Measurements from ENCODE around the gene SPTSSB.

Gene SPTSSB

DNA sequence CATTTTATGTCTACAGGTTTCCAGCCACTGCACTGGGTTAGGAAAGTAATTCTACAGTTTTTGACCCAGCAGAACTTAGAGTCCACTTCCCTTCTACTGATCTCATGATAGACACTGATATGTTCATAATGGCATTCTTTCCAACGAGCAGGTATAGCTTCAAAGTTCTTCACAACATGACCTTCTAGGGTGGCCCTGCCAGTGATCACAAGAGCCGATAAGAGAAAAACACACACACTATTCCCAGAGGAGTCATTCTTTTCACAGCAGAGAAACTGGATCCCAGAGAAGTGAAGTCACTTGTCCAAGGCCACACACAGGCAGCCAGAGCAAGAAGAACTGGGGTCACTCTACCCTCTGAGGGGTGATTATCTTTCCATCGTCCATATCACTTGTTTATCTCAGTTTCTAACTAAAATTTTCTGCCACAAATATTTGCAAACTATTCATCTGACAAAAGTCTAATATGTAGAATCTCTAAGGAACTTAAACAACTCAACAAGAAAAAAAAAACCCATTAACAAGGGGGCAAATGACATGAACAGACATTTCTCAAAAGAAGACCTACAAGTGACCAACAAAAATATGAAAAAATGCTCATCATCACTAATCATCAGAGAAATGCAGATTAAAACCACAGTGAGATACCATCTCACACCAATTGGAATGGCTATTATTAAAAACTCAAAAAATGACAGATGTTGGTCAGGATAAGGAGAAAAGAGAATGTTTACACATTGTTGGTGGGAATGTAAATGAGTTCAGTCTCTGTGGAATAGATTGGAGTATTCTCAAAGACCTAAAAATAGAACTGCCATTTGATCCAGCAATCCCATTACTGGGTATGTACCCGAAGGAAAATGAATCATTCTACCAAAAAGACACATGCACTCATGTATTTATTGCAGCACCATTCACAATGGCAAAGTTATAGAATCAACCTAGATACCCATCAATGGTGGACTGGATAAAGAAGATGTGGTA, 31.5 kb downstream of the SPTSSB start:
- TF ChIP-seq ZNF274 (IDR thresholded peaks at IDR 0.05; ENCODE audit: low read depth, low read length): no peak
- no peak overlapping the region for H3K4me3 ChIP-seq (ENCODE audit: low read length)

DNA sequence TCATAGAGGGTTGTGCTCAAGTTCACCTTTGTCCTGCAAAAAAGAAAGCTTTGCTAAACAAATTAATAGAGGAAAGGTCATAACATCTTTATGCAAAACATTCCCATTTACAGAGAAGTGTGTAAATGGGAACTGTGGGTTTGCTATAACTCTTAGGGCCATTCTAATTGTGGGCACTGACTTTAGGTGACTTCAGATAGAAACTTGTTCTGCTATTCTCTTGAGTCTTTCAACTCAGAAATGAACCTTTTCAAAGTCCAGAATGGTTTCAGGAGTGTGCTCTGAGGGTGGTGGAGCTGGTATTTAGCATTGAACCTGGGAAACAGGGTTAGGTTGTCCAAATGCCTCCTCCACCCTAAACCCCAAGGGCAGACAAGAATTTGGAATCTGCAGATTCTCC, 34.0 kb downstream of the SPTSSB start:
- no peak overlapping the region for H3K4me3 ChIP-seq (ENCODE audit: low read length)

DNA sequence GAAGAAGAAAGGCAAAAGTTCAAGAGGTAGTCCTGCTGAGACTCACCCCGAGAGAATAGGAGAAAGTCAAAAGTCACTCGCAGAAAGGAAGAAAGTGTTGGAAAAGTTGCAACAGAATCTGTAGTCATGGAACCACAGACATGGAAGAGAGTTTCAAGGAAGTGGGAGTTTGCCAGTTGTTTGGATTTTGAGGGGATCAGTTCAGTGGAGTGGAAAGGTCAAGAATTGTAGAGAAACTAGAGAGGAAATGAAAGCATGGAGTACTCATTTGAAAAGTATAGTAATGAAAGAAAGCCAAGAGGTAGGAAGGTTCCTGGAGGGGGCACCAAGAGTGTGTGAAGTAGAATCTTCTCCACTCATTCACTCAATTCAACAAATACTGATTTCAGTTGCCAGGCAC, 34.7 kb downstream of the SPTSSB start:
- no peak overlapping the region for H3K4me3 ChIP-seq (ENCODE audit: low read length)
- no peak for TF ChIP-seq ZNF274 (IDR thresholded peaks at IDR 0.05; ENCODE audit: low read depth, low read length)

More for the DNA sequence above, 34.0 kb downstream of the SPTSSB start:
- TF ChIP-seq ZNF274 (IDR thresholded peaks at IDR 0.05; ENCODE audit: low read depth, low read length): no peak

DNA sequence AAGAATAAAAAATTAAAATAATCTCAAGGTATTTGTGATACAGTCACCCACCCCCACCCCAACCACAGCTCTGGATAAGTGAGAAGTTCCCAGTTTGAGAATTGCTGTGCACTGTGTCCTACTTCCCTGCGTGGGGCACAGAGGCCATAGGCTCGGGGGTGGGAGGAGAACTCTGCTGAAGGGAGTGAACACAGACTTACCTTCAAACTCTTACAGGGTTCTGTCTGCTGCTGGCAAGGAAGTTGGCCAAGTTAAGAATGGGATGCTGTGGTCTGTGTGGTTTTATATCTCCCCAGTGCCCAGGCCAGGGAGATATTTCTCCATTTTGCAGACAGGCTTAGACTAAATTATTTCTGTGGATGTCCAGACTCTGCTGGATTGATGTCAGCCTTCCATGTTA, 37.6 kb downstream of the SPTSSB start:
- no peak for TF ChIP-seq ZNF274 (IDR thresholded peaks at IDR 0.05; ENCODE audit: low read depth, low read length)
- no peak overlapping the region for H3K4me3 ChIP-seq (ENCODE audit: low read length)

DNA sequence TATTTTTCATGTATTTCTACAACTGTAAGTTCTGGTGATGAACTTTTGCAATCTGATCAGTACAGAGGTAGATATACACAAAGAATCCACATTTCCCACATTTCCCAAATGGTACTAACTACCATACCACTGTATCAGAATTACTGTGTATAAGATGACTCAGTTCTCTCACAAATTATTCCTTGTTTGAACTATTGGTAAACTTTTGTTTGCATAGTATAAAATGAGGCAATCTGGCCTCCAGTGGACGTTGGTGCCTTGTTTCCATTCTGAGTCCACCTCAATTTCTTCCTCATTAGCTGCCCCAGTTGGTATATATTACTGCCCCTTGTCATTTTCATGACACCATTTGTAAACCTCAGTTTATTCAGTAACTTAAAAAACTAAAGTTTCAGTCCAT, 38.5 kb downstream of the SPTSSB start:
- H3K4me3 ChIP-seq (ENCODE audit: low read length): no peak overlapping the region
- no peak for TF ChIP-seq ZNF274 (IDR thresholded peaks at IDR 0.05; ENCODE audit: low read depth, low read length)

DNA sequence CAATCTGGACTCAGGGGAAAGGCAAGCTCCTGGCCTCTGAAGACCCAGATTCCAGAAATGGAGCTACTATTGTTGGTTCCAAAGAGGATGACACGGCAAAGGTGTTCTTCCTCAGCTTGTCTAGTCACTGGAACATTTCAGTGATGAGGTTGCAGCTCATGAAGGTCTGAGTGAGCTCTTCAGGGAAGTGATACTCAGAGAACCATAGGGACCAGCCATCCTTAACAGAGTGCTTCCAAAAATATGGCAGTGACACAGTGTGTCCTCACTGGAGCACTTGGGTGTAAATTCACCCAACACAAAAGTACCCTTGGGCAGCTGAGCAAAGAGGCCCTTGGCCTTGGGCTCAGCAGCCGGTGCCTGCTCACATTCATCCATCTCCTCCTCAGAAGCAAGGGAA, 46.3 kb downstream of the SPTSSB start:
- no peak overlapping the region for H3K4me3 ChIP-seq (ENCODE audit: low read length)
- no peak for TF ChIP-seq ZNF274 (IDR thresholded peaks at IDR 0.05; ENCODE audit: low read depth, low read length)

DNA sequence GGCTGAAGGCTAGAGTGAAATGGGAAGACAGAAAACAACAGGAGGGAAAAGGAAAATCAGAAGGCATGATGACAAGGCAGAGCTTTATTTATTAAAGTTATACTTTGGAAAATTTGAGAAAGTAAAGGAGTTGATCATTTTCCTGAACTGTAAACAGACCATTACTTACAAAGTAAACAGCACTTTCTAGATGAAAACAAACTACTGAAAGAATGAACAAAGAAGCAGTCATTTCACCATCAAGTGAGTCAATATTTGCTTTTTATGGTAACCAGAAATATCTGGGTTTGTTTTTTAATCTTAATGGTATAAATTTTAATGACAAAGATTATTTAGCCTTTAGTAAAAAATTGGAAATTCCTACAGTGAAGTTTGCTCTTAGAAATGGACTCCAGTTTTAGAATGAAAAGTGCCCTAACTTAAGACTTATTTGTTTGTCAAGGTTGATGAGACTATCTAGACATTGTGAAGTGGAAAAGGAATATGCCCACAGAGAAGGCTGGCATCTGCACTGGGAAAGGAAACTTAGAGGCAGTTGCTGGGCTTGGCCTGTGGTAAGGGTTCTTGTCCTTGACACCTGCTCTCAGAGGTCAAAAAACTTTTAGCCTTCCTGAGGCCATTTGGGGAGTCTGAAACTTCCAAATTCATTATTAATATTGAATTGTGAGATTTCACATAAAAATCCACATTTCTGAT, 47.2 kb downstream of the SPTSSB start:
- no peak for TF ChIP-seq ZNF274 (IDR thresholded peaks at IDR 0.05; ENCODE audit: low read depth, low read length)
- no peak overlapping the region for H3K4me3 ChIP-seq (ENCODE audit: low read length)

DNA sequence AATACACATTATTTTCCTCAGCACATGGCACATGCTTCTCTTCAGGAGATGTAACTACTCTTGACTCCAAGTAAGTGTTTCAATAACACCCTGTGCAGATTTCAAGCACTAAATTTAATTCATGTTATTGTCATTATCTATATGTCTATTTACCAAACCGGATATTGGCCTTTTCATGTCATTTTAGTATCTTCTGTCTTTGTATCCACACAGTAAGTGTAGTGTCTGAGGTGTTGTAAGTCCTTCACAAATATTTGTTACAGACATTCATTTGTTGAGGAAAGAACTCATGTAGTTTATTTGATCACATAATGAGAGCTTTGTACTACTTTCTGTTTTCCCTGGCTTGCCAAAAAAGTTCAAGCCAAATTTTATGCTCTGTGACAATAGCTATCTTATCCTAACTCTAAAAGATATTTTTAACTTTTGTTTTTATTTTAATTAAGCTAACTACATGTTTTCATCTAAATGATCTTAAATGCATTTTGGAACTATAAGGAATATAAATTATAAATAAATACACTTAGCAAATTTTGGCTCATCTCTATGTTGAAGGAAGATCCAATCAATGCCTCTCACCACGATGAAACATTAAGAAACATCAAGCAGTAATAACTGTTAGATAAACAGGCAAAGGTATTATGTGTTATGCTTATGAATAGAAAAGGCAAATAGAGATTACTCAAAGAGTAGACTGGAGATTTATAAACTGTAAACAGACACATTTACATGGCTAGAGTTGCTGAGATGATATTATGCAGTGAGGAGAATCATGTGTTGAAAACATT, 48.3 kb downstream of the SPTSSB start:
- no peak overlapping the region for H3K4me3 ChIP-seq (ENCODE audit: low read length)
- no peak for TF ChIP-seq ZNF274 (IDR thresholded peaks at IDR 0.05; ENCODE audit: low read depth, low read length)

DNA sequence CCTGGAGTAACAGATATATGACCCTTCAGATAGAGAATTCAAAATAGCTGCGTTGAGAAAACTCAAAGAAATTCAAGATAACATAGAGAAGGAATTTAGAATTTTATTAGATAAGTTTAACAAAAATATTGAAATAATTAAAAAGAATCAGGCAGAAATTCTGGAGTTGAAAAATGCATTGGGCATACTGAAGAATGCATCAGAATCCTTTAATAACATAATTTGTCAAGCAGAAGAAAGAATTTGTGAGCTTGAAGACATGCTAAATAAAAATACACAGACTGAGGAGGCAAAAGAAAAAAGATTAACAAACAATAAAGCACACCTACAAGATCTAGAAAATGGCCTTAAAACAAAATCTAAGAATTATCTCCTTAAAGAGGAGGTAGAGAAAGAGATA, 50.5 kb downstream of the SPTSSB start:
- no peak for TF ChIP-seq ZNF274 (IDR thresholded peaks at IDR 0.05; ENCODE audit: low read depth, low read length)
- H3K4me3 ChIP-seq (ENCODE audit: low read length): no peak overlapping the region

DNA sequence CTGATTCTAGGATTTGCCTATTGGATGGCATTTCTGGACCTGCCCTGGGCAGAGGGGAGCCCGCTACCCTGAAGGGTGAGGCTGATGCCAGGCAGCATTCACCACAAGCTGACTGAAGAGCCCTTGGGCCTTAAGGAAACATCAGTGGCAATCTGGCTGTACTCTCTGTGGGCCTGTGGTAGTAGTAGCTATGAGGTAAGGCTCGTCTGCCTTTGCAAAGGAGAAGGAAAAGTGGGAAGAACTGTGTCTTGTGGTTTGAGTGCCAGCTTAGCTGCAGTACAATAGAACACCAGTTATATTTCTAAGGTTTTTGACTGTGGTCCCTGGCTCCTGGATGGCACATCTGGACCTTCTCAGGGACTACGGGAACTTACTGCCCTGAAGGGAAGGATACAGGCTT, 51.5 kb downstream of the SPTSSB start:
- no peak for TF ChIP-seq ZNF274 (IDR thresholded peaks at IDR 0.05; ENCODE audit: low read depth, low read length)
- H3K4me3 ChIP-seq (ENCODE audit: low read length): no peak overlapping the region

DNA sequence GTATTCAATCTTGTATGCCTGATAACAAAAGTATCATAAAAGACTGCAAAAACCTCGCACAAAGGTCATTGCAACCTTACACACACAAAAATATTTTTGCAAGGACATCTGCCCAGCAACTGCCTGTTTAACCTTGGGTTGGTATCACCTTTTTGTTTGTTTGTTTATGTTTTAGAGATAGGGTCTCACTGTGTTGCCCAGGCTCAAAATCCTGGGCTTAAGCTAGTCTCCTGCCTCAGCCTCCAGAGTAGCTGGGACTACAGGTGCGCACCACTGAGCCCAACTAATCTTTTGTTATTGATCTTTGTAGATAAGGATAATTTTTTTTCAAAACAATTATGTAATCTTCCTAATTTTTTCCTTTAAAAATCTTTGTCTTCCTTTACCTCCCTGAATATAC, 54.2 kb downstream of the SPTSSB start:
- TF ChIP-seq ZNF274 (IDR thresholded peaks at IDR 0.05; ENCODE audit: low read depth, low read length): no peak
- no peak overlapping the region for H3K4me3 ChIP-seq (ENCODE audit: low read length)

DNA sequence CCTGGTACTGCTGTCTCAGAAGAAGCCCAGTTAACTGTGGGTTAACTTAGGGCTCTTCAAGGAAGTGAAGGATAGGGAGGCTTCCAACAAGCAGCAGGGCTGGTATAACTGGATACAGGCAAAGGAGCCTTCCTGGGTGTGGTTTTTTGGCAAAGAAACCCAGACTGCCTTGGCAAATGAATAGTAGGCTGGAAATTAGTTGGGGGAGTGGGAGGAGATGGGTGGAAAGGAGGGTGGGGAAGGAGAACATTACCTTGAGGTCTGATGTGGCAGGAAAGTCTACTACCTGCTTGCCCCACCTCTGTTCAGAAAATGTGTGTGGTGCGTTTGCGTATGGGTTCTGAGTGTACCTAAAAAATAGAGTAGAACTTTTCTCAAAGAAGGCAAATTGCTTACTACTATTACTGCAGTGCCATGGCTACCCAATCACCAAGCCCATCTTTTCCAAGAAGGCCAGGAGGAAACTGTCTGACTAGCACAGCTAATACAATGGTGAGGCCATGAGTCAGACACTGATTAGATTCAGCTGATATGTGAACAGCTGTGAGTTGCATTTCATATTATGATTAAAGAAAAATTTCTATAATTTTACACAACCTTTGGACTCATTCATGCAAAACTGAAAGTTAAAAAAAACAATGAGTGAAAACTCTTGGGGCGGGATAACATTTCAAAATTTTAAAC, 55.2 kb downstream of the SPTSSB start:
- no peak for TF ChIP-seq ZNF274 (IDR thresholded peaks at IDR 0.05; ENCODE audit: low read depth, low read length)
- H3K4me3 ChIP-seq (ENCODE audit: low read length): no peak overlapping the region

DNA sequence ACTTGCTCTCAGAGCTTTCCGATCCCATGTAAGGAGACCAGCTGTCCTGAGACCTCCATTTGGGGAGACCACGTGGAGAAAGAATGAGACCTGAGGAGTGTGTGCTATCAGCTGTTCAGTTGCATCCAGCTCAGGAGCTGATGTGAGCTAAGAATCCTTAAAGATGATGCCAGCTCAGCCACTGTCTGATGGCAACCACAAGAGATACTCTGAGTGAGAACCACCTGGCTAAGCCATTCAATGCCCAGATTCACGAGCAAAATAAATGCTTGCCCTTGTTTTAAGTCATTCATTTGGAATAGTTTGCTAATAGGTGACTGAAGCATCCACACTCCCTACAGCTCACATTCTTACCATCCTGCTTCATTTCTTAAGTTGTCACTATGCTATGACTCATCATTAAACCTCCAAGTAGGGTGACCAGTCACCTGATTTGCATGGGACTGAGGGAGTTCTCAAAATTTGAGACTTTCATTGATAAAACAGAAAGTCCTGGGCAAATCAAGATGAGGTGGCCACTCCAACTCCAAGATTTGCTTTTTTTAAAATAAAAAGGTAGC, 56.4 kb downstream of the SPTSSB start:
- TF ChIP-seq ZNF274 (IDR thresholded peaks at IDR 0.05; ENCODE audit: low read depth, low read length): no peak
- H3K4me3 ChIP-seq (ENCODE audit: low read length): no peak overlapping the region

All from GM08714 (cell line).